HepG2 (cell line): ENCODE data around the gene HELZ2. TPM values are rescaled to one million over a fixed set of nuclear protein-coding genes. Genes with fewer than 3 reads are reported as not detected.

Experiments used
- ATAC-seq: fragments of 200-7000 bp; cut with Tn5 transposase; 3 replicates; pipeline ENCODE4 v1.9.1; 2020; ENCODE audit warnings: mild to moderate bottlenecking, moderate library complexity
- BruUV-seq: library from RNA; stranded (reverse); fragments of 400-500 nt; replicated peaks from 2 replicates; lab custom pipeline; 2021; lab: Mats Ljungman, UMichigan
- CTCF ChIA-PET: fragments of 300-600 bp; formaldehyde crosslinking; extraction: SDS; loops from one replicate; lab custom pipeline; 2021; ENCODE audit warnings: low total read pairs, inconsistent platforms, low intra/inter-chr PET ratio; lab: Yijun Ruan, JAX
- POLR2A ChIA-PET: fragments of 350-600 bp; sonication (Branson Sonifier 250); formaldehyde crosslinking; loops from one replicate; lab custom pipeline; 2020; ENCODE audit warnings: antibody characterized with exemption, inconsistent platforms; lab: Yijun Ruan, JAX
- DNase-seq: peaks from one replicate; pipeline ENCODE4 v3.0.0-alpha.2; 2015; ENCODE audit warnings: low spot score
- FAIRE-seq: peaks from 3 replicates; lab custom pipeline; 2011; peaks lifted over from hg19 to GRCh38; lab: Jason Lieb, UNC
- H2AFZ ChIP-seq: one replicate; pipeline ENCODE4 v1.6.1; 2011; ENCODE audit warnings: low read length, inconsistent platforms
- H3K27ac ChIP-seq: fragments of 300-600 bp; 3 replicates; pipeline ENCODE4 v1.8.0; 2011; ENCODE audit warnings: mixed run types, mild to moderate bottlenecking, mixed read lengths, low read length, inconsistent platforms; ENCODE audit not compliant: insufficient read depth; ENCODE audit errors: extremely low read length
- H3K27me3 ChIP-seq, 2 experiments: fragments of 200-600 bp in 1 of 2; 2 replicates in 1 of 2; 3 replicates in 1 of 2; pipeline versions ENCODE4 v1.6.0 to v1.8.0; 2011; ENCODE audit warnings: low read length in 2 of 2, mild to moderate bottlenecking in 2 of 2, moderate library complexity in 2 of 2, inconsistent platforms in 1 of 2; ENCODE audit not compliant: insufficient read depth in 2 of 2, control insufficient read depth in 1 of 2
- H3K36me3 ChIP-seq, 2 experiments: fragments of 200-600 bp in 1 of 2; replicated peaks in 1 of 2; 2 replicates in 1 of 2; 3 replicates in 1 of 2; pipeline versions ENCODE4 v1.5.1 to v1.8.0; 2011; ENCODE audit warnings: low read length in 2 of 2, inconsistent platforms in 1 of 2; ENCODE audit not compliant: insufficient read depth in 2 of 2, control insufficient read depth in 1 of 2
- H3K4me1 ChIP-seq: 2 replicates; pipeline ENCODE4 v1.5.1; 2012; ENCODE audit warnings: low read length, inconsistent platforms; ENCODE audit not compliant: insufficient read depth
- H3K4me2 ChIP-seq: 2 replicates; pipeline ENCODE4 v1.6.0; 2011; ENCODE audit warnings: low read depth, low read length, inconsistent platforms
- H3K4me3 ChIP-seq, 3 experiments: fragments of 200-600 bp in 1 of 3; sonication (generic), shearing (Covaris generic) in 1 of 3; replicated peaks in 1 of 3; 2 replicates each; pipeline ENCODE4 v1.5.1; 2011 to 2016; ENCODE audit warnings: low read length in 3 of 3, inconsistent platforms in 2 of 3, low read depth in 2 of 3, mild to moderate bottlenecking in 2 of 3, control low read depth in 1 of 3, mixed read lengths in 1 of 3; ENCODE audit not compliant: insufficient read depth in 1 of 3
- H3K79me2 ChIP-seq: one replicate; pipeline ENCODE4 v1.6.1; 2011; ENCODE audit warnings: low read length, inconsistent platforms; ENCODE audit not compliant: insufficient read depth
- H3K9ac ChIP-seq: 2 replicates; pipeline ENCODE4 v1.6.0; 2011; ENCODE audit warnings: mild to moderate bottlenecking, low read depth, low read length, inconsistent platforms; ENCODE audit not compliant: insufficient read depth
- H3K9me3 ChIP-seq: 2 replicates; pipeline ENCODE4 v1.5.1; 2012; ENCODE audit warnings: mild to moderate bottlenecking, low read length
- H4K20me1 ChIP-seq: 2 replicates; pipeline ENCODE4 v1.6.0; 2011; ENCODE audit warnings: inconsistent platforms, mild to moderate bottlenecking, low read length, moderate library complexity; ENCODE audit not compliant: insufficient read depth
- CREM ChIP-seq, 2 experiments: sonication (generic) in 1 of 2; formaldehyde crosslinking in 1 of 2; IDR thresholded peaks; 2 replicates each; pipeline versions ENCODE4 v1.4.0 to v1.6.1; 2016 to 2020; ENCODE audit warnings: antibody characterized with exemption in 1 of 2, mild to moderate bottlenecking in 1 of 2, missing genetic modification reagents in 1 of 2
- DNMT1 ChIP-seq: sonication (generic); formaldehyde crosslinking; IDR thresholded peaks from 2 replicates; pipeline ENCODE4 v1.5.1; 2020; ENCODE audit warnings: mild to moderate bottlenecking, missing genetic modification reagents
- JUN ChIP-seq: sonication (generic); formaldehyde crosslinking; IDR thresholded peaks from 2 replicates; pipeline ENCODE4 v1.4.0; 2020; ENCODE audit warnings: mild to moderate bottlenecking, missing genetic modification reagents
- PHF5A ChIP-seq: IDR thresholded peaks from one replicate; pipeline ENCODE4 v1.6.1; 2018; ENCODE audit warnings: low read depth, missing genetic modification reagents; ENCODE audit not compliant: unreplicated experiment
- SPEN ChIP-seq: sonication (generic); formaldehyde crosslinking; IDR thresholded peaks from 2 replicates; pipeline ENCODE4 v1.5.1; 2020; ENCODE audit warnings: low read depth, mild to moderate bottlenecking, missing genetic modification reagents
- ZFP36L1 ChIP-seq: sonication (generic); formaldehyde crosslinking; IDR thresholded peaks from 2 replicates; pipeline ENCODE4 v1.8.0; 2022; ENCODE audit warnings: mild to moderate bottlenecking, missing genetic modification reagents, moderate library complexity
- ZNF354B ChIP-seq: sonication (generic); formaldehyde crosslinking; IDR thresholded peaks from 2 replicates; pipeline ENCODE4 v1.8.0; 2022; ENCODE audit warnings: mild to moderate bottlenecking, missing genetic modification reagents
- ZNF430 ChIP-seq: sonication (generic); formaldehyde crosslinking; IDR thresholded peaks from 2 replicates; pipeline ENCODE4 v1.9.0; 2021; ENCODE audit warnings: mild to moderate bottlenecking, missing genetic modification reagents
- ZNF605 ChIP-seq: sonication (generic); formaldehyde crosslinking; IDR thresholded peaks from 2 replicates; pipeline ENCODE4 v1.8.0; 2022; ENCODE audit warnings: mild to moderate bottlenecking, missing genetic modification reagents
- WGBS: methylation state at CpG from one replicate; pipeline ENCODE4 v1.1.6; 2017; ENCODE audit warnings: low lambda C conversion rate; 5-methylcytosine and 5-hydroxymethylcytosine counted together
- in situ Hi-C: cut with HindIII; loops from 2 replicates; pipeline ENCODE4 v1.10.0; 2017; ENCODE audit warnings: low pct_unique_long_range_greater_than_20kb; ENCODE audit not compliant: extremely low pct_ligation_motif_present
- intact Hi-C: fragments of 100-400 bp; cut with micrococcal nuclease; formaldehyde crosslinking; loops from one replicate; pipeline ENCODE4 v1.10.0; 2022; ENCODE audit not compliant: unreplicated experiment
- polyA plus RNA-seq, 8 experiments: library from polyadenylated mRNA; depleted of rRNA in 3 of 8; stranded (reverse) in 7 of 8; unstranded in 1 of 8; fragments of >200 nt; fragmentation: Illumina TruSeq in 4 of 8; extraction: Trizol in 4 of 8; gene quantifications; 2 replicates each; pipeline versions ENCODE4 v1.2.1 to v1.2.3, GENCODE V29; 2011 to 2016; ENCODE audit warnings: low read depth in 4 of 8, missing spikeins in 1 of 8, mixed read lengths in 1 of 8; ENCODE audit not compliant: insufficient read depth in 1 of 8
- total RNA-seq, 5 experiments: library from RNA; depleted of rRNA; stranded (reverse); fragments of >200 nt; fragmentation: Illumina TruSeq; extraction: Trizol; gene quantifications; 2 replicates each; pipeline ENCODE4 v1.2.3, GENCODE V29; 2016; ENCODE audit warnings: low read depth in 1 of 5
- TF ChIP-seq, protein P1 (sequence below): sonication (generic); formaldehyde crosslinking; IDR thresholded peaks from 2 replicates; pipeline ENCODE4 v1.5.0; 2020; ENCODE audit warnings: missing genetic modification reagents
- TF ChIP-seq, protein P2 (sequence below): sonication (generic); formaldehyde crosslinking; IDR thresholded peaks from 2 replicates; pipeline ENCODE4 v1.4.0; 2020; ENCODE audit warnings: mild to moderate bottlenecking, low read depth, missing genetic modification reagents
- TF ChIP-seq, protein P3 (sequence below): sonication (generic); formaldehyde crosslinking; IDR thresholded peaks from 2 replicates; pipeline ENCODE4 v1.4.0; 2020; ENCODE audit warnings: missing genetic modification reagents
- TF ChIP-seq, protein P4 (sequence below): sonication (generic); formaldehyde crosslinking; IDR thresholded peaks from 2 replicates; pipeline ENCODE4 v1.5.0; 2020; ENCODE audit warnings: missing genetic modification reagents, mild to moderate bottlenecking, borderline replicate concordance
- TF ChIP-seq, protein P5 (sequence below): sonication (generic); formaldehyde crosslinking; IDR thresholded peaks from 2 replicates; pipeline ENCODE4 v1.5.1; 2020; ENCODE audit warnings: missing genetic modification reagents, mild to moderate bottlenecking, borderline replicate concordance
- TF ChIP-seq, protein P6 (sequence below): sonication (generic); formaldehyde crosslinking; IDR thresholded peaks from 2 replicates; pipeline ENCODE4 v1.8.0; 2022; ENCODE audit warnings: mild to moderate bottlenecking, missing genetic modification reagents; ENCODE audit not compliant: insufficient replicate concordance

Gene HELZ2
- total and polyA plus RNA-seq, 2 of the 13 experiments (the other 11 are each of a cell fraction or from before 2014, with no cell fraction given) = 9.6 to 10.1 TPM

DNA sequence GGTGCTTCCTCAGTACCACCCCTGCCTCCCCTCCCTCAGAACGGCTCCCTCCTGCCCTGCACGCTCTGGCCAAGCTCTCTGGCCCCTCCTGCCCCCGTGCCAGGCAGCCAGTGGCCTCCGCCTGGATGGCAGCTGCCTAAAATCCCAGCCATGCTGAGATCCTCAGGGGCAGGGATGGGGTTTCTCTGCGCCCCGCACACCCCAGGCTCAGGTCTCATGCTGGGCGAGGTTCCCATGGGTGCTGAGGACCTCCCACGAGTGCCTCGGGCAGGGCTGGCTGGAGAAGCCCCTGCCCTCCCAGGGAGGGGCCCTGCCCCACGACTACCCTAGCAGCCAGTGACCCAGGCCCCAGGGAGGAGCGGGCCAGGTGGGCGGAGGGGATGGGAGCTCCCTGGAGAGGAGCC is 39.6 kb downstream of the HELZ2 start:
- H3K27me3 ChIP-seq = peaks cover 39 to 62% of the 10 kb centered on the region in 2 experiments
- WGBS = 27% methylated on average over 9 of the region's 12 CpGs
- DNase-seq (no peak), ATAC-seq (no peak), FAIRE-seq (no peak)
- H3K27ac ChIP-seq = no peak overlapping the region
- in situ Hi-C loops (no loop called here), intact Hi-C loops (loop anchor here (10.0 kb wide), 1 partner anchor 120 kb away; the partner anchor contains the start of genes RTEL1 and STMN3)
- H4K20me1 ChIP-seq = no peaks in the 10 kb centered on the region
- CTCF ChIA-PET = no interaction called here
- BruUV-seq = no TSS peak
- H3K9ac ChIP-seq = no peak overlapping the region
- peak overlapping the region in 1 of 3 experiments; percentile 53; a peak in 1 of 6 replicates for H3K4me3 ChIP-seq
- H3K4me2 ChIP-seq = peak overlapping the region; percentile 54; the same call in 1 of the 2 replicates
- no peak overlapping the region for H2AFZ ChIP-seq
- H3K79me2 ChIP-seq = no peaks in the 10 kb centered on the region
- H3K9me3 ChIP-seq = no peaks in the 10 kb centered on the region
- H3K4me1 ChIP-seq = peaks cover 43% of the 10 kb centered on the region
- H3K36me3 ChIP-seq = no peaks in the 10 kb centered on the region
- POLR2A ChIA-PET = interaction anchor here (0.8 to 2.7 kb wide), 5 partner anchors 11 to 93 kb away, joined by 3 to 9 read pairs (median 3); partner anchors contain the start of genes GMEB2, HELZ2 and PPDPF
- TF ChIP-seq JUN (no peak), ZFP36L1 (CRISPR knock-in tag) (no peak), ZNF430 (CRISPR knock-in tag) (no peak), ZNF605 (no peak), PHF5A (no peak), SPEN (CRISPR knock-in tag) (peak; percentile 8; the same call in 1 of the 2 replicates), CREM (IDR thresholded peaks at IDR 0.05) (no peak), CREM (CRISPR knock-in tag; IDR thresholded peaks at IDR 0.05) (no peak), ZNF354B (no peak), DNMT1 (CRISPR knock-in tag) (0 out of 2 replicates have a peak, but pooled peaks have one; percentile 10)
- TF ChIP-seq, protein P1, sequence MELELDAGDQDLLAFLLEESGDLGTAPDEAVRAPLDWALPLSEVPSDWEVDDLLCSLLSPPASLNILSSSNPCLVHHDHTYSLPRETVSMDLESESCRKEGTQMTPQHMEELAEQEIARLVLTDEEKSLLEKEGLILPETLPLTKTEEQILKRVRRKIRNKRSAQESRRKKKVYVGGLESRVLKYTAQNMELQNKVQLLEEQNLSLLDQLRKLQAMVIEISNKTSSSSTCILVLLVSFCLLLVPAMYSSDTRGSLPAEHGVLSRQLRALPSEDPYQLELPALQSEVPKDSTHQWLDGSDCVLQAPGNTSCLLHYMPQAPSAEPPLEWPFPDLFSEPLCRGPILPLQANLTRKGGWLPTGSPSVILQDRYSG (CRISPR knock-in tag) = no peak
- TF ChIP-seq, protein P2, sequence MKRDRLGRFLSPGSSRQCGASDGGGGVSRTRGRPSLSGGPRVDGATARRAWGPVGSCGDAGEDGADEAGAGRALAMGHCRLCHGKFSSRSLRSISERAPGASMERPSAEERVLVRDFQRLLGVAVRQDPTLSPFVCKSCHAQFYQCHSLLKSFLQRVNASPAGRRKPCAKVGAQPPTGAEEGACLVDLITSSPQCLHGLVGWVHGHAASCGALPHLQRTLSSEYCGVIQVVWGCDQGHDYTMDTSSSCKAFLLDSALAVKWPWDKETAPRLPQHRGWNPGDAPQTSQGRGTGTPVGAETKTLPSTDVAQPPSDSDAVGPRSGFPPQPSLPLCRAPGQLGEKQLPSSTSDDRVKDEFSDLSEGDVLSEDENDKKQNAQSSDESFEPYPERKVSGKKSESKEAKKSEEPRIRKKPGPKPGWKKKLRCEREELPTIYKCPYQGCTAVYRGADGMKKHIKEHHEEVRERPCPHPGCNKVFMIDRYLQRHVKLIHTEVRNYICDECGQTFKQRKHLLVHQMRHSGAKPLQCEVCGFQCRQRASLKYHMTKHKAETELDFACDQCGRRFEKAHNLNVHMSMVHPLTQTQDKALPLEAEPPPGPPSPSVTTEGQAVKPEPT = no peak
- TF ChIP-seq, protein P3, sequence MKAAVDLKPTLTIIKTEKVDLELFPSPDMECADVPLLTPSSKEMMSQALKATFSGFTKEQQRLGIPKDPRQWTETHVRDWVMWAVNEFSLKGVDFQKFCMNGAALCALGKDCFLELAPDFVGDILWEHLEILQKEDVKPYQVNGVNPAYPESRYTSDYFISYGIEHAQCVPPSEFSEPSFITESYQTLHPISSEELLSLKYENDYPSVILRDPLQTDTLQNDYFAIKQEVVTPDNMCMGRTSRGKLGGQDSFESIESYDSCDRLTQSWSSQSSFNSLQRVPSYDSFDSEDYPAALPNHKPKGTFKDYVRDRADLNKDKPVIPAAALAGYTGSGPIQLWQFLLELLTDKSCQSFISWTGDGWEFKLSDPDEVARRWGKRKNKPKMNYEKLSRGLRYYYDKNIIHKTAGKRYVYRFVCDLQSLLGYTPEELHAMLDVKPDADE (CRISPR knock-in tag) = no peak
- TF ChIP-seq, protein P4, sequence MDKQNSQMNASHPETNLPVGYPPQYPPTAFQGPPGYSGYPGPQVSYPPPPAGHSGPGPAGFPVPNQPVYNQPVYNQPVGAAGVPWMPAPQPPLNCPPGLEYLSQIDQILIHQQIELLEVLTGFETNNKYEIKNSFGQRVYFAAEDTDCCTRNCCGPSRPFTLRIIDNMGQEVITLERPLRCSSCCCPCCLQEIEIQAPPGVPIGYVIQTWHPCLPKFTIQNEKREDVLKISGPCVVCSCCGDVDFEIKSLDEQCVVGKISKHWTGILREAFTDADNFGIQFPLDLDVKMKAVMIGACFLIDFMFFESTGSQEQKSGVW (CRISPR knock-in tag) = no peak
- TF ChIP-seq, protein P5, sequence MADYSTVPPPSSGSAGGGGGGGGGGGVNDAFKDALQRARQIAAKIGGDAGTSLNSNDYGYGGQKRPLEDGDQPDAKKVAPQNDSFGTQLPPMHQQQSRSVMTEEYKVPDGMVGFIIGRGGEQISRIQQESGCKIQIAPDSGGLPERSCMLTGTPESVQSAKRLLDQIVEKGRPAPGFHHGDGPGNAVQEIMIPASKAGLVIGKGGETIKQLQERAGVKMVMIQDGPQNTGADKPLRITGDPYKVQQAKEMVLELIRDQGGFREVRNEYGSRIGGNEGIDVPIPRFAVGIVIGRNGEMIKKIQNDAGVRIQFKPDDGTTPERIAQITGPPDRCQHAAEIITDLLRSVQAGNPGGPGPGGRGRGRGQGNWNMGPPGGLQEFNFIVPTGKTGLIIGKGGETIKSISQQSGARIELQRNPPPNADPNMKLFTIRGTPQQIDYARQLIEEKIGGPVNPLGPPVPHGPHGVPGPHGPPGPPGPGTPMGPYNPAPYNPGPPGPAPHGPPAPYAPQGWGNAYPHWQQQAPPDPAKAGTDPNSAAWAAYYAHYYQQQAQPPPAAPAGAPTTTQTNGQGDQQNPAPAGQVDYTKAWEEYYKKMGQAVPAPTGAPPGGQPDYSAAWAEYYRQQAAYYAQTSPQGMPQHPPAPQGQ (CRISPR knock-in tag) = no peak
- TF ChIP-seq, protein P6, sequence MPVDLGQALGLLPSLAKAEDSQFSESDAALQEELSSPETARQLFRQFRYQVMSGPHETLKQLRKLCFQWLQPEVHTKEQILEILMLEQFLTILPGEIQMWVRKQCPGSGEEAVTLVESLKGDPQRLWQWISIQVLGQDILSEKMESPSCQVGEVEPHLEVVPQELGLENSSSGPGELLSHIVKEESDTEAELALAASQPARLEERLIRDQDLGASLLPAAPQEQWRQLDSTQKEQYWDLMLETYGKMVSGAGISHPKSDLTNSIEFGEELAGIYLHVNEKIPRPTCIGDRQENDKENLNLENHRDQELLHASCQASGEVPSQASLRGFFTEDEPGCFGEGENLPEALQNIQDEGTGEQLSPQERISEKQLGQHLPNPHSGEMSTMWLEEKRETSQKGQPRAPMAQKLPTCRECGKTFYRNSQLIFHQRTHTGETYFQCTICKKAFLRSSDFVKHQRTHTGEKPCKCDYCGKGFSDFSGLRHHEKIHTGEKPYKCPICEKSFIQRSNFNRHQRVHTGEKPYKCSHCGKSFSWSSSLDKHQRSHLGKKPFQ (CRISPR knock-in tag) = no peak
